Activated CD8-positive, alpha-beta memory T cell treated with anti-CD3 and anti-CD28 coated beads for 4 hours (primary cell): ENCODE measurements around the gene GUK1.
"Not testable (repeated sequence)": the region's sequence is repeated elsewhere in the genome, so short reads cannot be mapped to it uniquely, and the experiment has no call there.

Experiments used
- DNase-seq, 2 donors: peaks; one replicate each; pipeline ENCODE4 v3.0.0-alpha.2; 2020; ENCODE audit warnings: low read depth in 2 of 2

GUK1 gene

DNA sequence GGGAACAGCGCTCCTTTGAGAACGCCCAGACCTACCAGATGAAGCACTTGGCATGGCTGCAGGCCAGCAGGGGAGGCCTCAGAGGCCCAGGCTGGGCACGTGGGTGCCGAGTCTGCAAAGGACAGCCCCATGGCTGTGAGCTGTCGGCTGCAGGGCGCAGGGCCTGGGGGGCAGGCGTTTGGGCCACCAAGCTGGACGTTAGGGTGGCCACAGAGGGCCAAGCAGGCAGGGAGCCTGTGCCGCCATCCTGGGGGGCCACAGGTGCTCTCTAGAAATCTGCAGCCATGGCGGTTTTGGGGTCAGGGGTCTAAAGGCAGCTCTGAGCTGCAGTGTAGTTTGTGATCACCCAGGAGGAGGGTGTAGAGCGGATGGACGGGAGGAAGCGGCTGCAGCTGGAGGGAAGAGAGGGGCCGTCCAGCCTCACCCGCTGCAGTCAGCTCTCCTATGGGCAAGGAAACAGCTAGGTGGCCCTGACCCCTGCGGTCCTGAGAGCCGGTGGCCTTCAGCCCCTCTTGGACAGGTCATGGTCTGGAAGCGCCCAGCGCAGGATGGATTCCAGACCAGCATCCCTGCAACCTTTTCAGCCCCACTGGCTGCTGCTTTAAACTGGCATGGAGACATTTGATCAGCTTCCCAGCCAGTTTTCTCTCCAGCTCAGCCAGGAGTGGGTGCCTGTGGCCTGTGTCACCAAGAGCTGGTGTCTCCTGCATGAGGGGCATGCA lies 36.5 kb downstream of the GUK1 start:
- no peak for DNase-seq

- no peak for DNase-seq
Observed at GRCh38 chr1:228177183-228177475, 37.0 kb downstream of the GUK1 start.

DNA sequence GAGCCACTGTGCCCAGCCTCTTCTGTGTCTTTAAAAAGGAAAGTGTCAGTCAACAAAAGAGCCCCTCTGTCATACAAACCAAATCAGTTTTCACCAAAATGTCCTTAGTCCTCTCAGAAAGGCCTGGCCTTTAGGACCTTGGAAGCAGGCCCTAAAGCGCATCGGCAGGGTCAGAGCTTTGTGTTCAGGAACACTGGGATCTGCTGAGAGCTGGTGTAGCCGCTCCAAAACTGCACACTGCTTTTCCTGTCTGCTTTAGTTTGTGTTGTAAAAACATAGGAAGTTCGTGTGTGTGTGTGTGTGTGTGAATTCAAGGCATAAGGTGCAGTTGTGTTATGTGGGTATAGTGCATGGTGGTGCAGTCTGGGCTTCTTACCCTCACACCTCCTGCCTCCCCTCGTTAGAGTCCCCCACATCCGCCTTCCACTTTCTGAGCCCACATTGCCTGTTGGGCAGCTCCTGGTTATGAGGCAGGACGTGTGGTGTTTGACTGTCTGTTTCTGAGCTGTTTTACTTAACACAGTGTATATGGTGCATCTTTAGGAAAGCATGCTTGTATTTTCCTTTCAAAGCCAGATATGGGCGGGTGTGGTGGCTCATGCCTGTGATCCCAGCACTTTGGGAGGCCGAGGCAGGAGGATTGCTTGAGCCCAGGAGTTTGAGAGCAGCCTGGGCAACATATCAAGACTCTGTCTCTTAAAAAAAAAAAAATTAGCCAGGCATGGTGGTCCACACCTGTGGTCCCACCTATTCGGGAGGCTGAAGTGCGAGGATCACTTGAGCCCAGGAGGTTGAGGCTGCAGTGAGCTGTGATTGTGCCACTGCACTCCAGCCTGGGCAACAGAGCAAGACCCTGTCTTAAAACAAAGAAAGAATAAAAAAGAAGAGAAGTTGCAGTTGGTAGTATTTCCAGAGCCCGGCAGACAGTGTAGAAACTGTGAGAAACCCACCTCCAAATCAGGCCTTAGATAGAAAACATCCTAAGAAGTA lies 37.9 kb downstream of the GUK1 start:
- no peak for DNase-seq

- no peak for DNase-seq
Observed at GRCh38 chr1:228178737-228179684, 38.9 kb downstream of the GUK1 start.

DNA sequence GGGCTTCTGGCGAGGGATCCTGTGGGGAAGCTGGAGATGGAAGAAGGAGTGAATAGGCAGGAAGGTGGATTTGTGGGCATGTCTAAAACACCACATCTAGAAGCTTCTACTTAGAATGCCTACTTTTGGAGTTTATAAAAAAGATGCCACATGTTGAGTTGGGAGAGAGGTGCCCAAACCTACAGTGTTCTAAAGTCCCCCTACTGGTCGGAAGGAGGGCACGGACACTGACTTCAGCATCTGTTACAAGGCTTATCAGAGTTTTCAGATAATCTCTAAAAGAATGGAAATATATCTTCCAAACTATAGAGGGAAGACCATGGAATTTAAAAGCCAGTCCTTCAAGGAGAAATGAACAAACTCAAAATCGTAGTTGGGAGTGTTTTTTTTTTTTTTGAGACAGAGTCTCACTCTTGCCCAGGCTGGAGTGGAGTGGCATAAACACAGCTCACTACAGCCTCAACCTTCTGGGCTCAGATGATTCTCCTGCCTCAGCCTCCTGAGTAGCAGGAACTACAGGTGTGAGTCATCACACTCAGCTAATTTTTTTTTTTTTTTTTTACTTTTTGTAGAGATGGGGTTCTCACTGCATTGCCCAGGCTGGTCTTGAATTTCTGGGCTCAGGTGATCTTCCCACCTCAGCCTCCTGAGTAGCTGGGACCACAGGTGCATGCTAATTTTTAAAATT lies 40.3 kb downstream of the GUK1 start:
- DNase-seq: no peak

DNA sequence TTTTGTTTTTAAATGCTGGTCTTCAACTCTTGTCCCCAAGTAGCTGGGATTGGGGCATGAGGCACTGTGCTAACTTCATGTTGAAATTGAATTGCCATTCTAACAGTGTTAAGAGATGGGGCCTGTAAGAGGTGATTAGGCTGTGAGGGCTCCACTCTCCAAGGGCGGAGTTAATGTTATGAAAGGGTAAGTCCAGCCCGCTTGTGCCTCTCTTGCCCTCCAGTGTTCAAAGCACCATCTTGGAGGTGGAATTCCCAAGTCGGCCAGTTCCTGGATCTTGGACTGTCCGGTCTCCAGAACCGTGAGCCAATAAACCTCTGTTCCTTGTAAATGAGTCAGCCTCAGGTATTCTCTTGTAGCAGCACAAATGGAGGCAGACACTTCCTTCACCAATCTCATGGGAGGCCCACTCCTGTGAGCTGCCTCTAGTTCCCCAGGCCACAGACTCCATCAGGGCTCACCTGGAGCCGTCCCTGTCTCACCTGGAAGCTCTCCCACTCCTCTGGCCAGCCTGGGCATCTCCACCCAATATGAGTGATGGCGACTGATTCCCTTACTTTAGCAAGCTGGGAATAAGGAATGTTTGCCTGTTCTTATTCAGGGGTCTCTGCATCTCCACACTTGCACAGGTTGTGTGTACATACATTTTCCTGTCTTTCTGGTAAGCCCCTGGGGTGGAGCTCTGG lies 41.0 kb downstream of the GUK1 start:
- no peak for DNase-seq

- no peak for DNase-seq
Observed at GRCh38 chr1:228181645-228182034, 41.6 kb downstream of the GUK1 start.

- no peak for DNase-seq
Observed at GRCh38 chr1:228182296-228183030, 42.4 kb downstream of the GUK1 start.

DNA sequence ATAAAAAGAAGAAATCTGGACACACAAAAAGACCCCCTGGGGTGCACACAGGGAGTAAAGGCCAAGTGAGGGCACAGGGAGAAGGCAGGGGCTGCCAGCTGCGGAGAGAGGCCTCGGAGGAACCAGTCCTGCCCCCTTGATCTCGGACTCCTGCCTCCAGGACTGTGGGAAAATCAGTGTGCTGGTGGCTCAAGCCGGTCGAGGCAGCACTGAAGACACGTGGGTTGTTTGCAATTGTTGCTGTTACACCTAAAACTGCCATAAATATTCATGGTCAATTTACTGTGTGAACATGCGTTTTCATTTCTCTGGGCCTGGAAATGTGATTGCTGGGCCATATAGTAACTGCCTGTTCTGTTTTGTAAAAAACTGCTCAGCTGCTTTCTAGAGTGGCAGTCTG lies 44.1 kb downstream of the GUK1 start:
- DNase-seq: no peak

DNA sequence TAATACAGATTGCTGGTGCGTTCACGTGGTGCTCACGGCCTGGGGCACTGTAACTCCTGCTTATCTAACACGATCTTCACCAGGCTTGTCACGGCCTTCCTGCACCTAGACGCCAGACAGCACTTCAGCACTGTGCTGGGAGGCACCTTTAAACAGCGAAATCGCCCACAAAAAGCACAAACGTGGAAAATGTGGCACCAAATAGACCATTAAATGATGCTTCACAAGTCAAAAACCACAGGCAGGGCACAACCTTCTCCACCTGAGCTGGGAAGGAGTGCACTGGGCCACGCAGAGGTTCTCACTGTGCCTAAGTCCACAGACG lies 45.5 kb downstream of the GUK1 start:
- no peak for DNase-seq

DNA sequence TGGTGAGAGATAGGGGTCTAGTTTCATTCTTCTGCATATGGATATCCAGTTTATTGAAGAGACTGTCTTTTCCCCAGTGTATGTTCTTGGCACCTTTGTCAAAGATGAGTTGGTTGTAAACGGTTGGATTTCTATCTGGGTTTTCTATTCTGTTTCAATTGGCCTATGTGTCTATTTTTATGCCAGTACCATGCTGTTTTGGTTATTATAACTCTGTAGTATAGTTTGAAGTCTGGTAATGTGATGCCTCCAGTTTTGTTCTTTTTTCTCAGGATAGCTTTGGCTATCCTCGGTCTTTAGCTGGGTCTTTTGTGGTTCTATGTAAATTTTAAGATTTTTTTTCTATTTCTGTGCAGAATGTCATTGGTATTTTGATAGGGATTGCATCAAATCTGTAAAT lies 48.2 kb downstream of the GUK1 start:
- DNase-seq: not testable (repeated sequence)

DNA sequence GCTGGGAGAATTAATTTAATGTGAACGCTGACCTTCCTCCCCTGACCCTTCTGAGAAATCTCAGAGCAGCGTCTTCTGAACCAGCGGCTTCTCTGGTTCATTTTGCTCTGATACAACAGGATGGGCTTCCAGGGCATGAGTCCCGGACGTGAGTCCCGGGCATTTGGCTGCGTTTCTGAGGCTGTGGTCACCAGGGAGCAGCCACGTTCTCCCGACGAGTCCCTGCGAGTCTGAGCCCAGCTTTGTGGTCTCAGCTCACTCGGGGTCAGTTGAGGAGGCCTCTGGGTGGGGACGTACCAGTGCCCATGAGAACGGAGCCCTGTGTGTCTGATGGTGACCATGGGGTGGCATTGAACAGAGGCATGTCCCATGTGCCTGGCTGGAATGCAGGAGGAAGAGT lies 50.1 kb downstream of the GUK1 start:
- no peak for DNase-seq

GRCh38 chr1:228190778-228191177 lies 50.7 kb downstream of the GUK1 start:
- DNase-seq: no peak

GRCh38 chr1:228194436-228194835 lies 54.4 kb downstream of the GUK1 start:
- no peak for DNase-seq

DNA sequence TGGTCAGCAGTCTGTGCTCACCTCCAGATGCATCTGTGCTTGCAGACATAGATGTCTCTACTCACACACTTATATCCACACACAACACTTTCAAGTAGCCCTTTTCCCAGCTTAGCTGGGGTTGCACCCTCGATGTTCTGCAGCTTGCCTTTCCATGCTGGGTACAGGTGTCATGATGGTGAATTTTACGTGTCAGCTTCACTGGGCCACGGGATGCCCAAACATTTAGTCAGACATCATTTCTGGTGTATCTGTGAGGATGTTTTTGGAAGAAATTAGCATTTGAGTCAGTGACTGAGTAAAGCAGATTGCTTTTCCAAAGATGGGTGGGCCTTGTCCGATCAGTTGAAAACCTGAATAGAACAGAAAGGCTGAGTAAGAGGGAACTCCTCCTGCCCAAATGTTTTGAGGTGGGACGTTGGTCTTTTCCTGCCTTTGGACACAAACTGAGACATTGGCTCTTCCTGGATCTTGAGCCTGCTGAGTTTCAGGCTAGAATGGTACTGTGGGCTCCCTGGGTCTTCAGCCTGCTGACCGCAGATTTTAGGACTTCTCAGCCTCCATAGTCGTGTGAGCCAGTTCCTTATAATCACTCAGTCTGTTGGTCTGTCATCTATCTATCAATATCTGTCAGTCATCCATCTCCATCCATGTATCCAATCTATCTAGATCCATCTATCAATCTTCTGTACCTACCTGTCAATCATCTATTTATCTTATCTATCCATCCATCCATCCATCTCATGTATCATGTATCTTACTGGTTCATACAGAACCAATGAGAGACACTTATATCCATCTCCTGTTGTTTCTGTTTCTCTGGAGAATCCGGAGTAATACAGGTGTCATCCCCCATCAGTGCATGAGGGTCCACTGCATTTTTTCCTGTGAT lies 55.1 kb downstream of the GUK1 start:
- no peak for DNase-seq

- no peak for DNase-seq
Observed at GRCh38 chr1:228197555-228198147, 57.6 kb downstream of the GUK1 start.
